Retinal pigment epithelial cell (primary cell): ENCODE data around the gene CRYZ.
A peak's percentile ranks its signal among the peaks of the same experiment; 100 is the strongest.

ENCODE experiments used
- DNase-seq: peaks from one replicate; pipeline ENCODE4 v3.0.0-alpha.2; 2010; ENCODE audit warnings: low read depth
- H3K4me3 ChIP-seq: 2 replicates; pipeline ENCODE4 v1.5.1; 2011; ENCODE audit warnings: mild to moderate bottlenecking, low read length, control low read depth, moderate library complexity
- CTCF ChIP-seq: conservative IDR thresholded peaks from 2 replicates; pipeline ENCODE4 v1.5.1; 2011; ENCODE audit warnings: low read depth, low read length, control low read depth, inconsistent platforms

CRYZ gene

GRCh38 chr1:74689621-74690363, 43.1 kb downstream of the CRYZ start:
- TF ChIP-seq CTCF = peak; percentile 76
- no peak for DNase-seq
- H3K4me3 ChIP-seq = no peak overlapping the region

GRCh38 chr1:74686928-74687327, 45.9 kb downstream of the CRYZ start:
- no peak for TF ChIP-seq CTCF
- no peak for DNase-seq
- H3K4me3 ChIP-seq = no peak overlapping the region

GRCh38 chr1:74684301-74684700, 48.5 kb downstream of the CRYZ start:
- TF ChIP-seq CTCF = no peak
- no peak for DNase-seq
- no peak overlapping the region for H3K4me3 ChIP-seq

- no peak for DNase-seq
- no peak overlapping the region for H3K4me3 ChIP-seq
- TF ChIP-seq CTCF = no peak
Observed at GRCh38 chr1:74683656-74684055, 49.2 kb downstream of the CRYZ start.

GRCh38 chr1:74681851-74682250, 51.0 kb downstream of the CRYZ start:
- no peak for DNase-seq
- no peak for TF ChIP-seq CTCF
- no peak overlapping the region for H3K4me3 ChIP-seq

GRCh38 chr1:74681449-74681848, 51.4 kb downstream of the CRYZ start:
- no peak overlapping the region for H3K4me3 ChIP-seq
- DNase-seq = no peak
- TF ChIP-seq CTCF = no peak

GRCh38 chr1:74681001-74681400, 51.8 kb downstream of the CRYZ start:
- no peak for DNase-seq
- H3K4me3 ChIP-seq = no peak overlapping the region
- TF ChIP-seq CTCF = no peak
